ENCODE results near the gene CLIC5. TPM values are rescaled to one million over a fixed set of nuclear protein-coding genes. Genes with fewer than 3 reads are reported as not detected.

The CLIC5 gene
- total and polyA plus RNA-seq, 12 donors = 28.1 to 372 (median 301) TPM

DNA sequence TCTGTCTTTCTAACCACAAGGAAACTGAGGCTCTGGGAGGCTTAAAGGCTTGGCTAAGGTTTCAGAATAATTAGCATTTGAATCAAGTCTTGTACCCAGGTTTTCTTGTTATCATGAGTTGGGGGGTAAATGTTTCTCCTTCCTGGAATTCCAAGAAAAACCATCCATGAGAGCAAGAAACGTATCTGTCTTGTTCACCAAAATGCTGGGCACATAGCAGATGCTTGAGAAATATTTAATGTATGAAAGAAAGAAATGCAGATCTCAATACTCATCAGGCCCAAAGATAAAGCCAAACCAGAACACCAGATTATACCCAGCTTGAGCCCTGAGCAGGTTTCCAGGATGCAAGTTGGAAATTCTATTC lies 164.6 kb downstream of the CLIC5 start:
- Histone ChIP-seq H3K36me3 (no peaks in the 10 kb centered on the region), H3K9me3 (no peaks in the 10 kb centered on the region), H3K4me1 (peaks cover 0 to 3% (median 0%) of the 10 kb centered on the region in 9 donors), H3K27ac (no peak overlapping the region), H3K4me3 (no peak overlapping the region), H3K27me3 (no peaks in the 10 kb centered on the region)
- intact Hi-C loops (cut with DNase I) = no loop called here
- TF ChIP-seq, protein P1, sequence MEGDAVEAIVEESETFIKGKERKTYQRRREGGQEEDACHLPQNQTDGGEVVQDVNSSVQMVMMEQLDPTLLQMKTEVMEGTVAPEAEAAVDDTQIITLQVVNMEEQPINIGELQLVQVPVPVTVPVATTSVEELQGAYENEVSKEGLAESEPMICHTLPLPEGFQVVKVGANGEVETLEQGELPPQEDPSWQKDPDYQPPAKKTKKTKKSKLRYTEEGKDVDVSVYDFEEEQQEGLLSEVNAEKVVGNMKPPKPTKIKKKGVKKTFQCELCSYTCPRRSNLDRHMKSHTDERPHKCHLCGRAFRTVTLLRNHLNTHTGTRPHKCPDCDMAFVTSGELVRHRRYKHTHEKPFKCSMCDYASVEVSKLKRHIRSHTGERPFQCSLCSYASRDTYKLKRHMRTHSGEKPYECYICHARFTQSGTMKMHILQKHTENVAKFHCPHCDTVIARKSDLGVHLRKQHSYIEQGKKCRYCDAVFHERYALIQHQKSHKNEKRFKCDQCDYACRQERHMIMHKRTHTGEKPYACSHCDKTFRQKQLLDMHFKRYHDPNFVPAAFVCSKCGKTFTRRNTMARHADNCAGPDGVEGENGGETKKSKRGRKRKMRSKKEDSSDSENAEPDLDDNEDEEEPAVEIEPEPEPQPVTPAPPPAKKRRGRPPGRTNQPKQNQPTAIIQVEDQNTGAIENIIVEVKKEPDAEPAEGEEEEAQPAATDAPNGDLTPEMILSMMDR (IDR thresholded peaks at IDR 0.05) = no peak
- DNase-seq = no peak
- WGBS, 2 donors = 73 to 76% methylated on average over 1 of the region's 1 CpG
- no peak for ATAC-seq

DNA sequence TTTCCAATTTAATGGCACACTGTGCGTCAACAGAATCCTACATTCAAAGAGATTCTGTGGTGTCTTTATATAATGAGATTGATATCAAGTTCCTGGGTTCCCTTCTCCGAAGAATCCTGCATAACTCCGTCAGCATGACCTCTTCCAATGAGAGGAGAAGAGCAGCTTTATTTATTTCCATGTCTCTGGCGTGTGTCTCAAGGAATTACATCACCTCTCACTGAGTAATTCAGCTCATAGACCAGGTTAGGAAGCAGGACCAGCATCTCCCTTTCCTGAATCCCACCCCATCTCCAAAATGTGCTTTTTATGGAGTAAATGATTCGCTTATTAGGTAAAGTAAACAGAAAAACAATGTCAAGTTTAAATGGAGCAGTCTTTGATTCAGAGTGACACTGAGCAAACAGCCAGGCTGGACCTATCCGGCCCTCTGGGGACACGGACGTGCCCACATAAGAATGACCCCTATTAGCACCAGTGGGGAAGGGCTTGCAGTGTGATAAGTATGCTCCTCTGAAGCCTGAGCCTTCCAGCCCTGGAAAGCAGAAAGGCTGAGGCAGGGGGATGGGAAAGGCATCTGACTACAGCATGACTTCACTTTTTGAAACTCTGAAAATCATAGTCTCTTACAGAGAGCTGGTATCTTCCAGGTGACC lies 165.2 kb downstream of the CLIC5 start:
- TF ChIP-seq, protein P1 (IDR thresholded peaks at IDR 0.05) = no peak
- 61 to 70% methylated on average over 8 of the region's 8 CpGs for WGBS, 2 donors
- Histone ChIP-seq H3K36me3 (no peaks in the 10 kb centered on the region), H3K27me3 (no peaks in the 10 kb centered on the region), H3K27ac (no peak overlapping the region), H3K4me1 (no peaks in the 10 kb centered on the region), H3K4me3 (no peak overlapping the region), H3K9me3 (no peaks in the 10 kb centered on the region)
- ATAC-seq = no peak
- intact Hi-C loops (cut with DNase I) = no loop called here
- no peak for DNase-seq

DNA sequence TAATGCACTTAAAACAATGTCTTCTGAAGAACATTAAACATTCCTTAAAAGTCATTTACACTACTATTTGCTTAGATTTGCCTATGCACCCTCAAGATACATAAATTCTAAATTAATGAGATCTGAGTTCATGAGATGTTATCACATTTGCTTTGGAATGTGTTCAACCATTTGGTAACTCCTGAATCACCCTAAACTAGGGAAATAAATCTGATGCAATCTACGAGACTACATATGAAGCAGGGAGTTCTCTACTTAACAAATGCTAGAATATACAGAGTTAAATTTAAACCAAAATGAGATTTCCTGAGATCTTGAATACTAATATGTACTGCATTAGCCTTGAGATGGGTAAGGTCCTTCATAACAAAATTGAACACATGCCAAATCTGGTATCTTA lies 170.1 kb downstream of the CLIC5 start:
- no peak for DNase-seq
- Histone ChIP-seq H3K27ac (no peak overlapping the region), H3K9me3 (no peaks in the 10 kb centered on the region), H3K36me3 (no peaks in the 10 kb centered on the region), H3K27me3 (no peaks in the 10 kb centered on the region), H3K4me3 (no peak overlapping the region), H3K4me1 (peaks cover 0 to 6% (median 0%) of the 10 kb centered on the region in 9 donors)
- TF ChIP-seq, protein P1 (IDR thresholded peaks at IDR 0.05) = no peak
- 73 to 86% methylated on average over 1 of the region's 1 CpG for WGBS, 2 donors
- intact Hi-C loops (cut with DNase I) = no loop called here
- ATAC-seq = no peak

DNA sequence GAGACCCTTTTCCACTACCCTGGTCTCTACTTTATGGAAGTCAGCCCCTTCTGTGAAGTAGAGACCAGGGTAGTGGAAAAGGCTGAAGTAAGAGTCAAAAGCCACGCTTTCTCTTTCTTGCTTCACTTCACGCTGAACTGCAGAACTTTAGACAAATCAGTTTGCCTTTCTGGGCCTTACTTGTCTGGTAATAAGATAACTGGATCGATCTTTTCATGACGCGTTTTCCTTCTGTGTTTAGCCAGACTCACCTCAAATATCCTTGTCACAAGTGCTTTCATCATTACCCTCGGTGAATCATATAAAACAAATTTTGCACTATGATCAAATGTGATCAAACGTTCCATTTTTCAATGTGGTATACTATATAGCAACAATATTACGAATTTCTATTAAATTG lies 170.7 kb downstream of the CLIC5 start:
- DNase-seq (no peak), ATAC-seq (no peak)
- WGBS, 2 donors = 90 to 97% methylated on average over 8 of the region's 8 CpGs
- H3K27ac ChIP-seq = no peak overlapping the region
- intact Hi-C loops (cut with DNase I) = no loop called here
- H3K27me3 ChIP-seq = no peaks in the 10 kb centered on the region
- H3K4me1 ChIP-seq = peaks cover 0 to 6% (median 0%) of the 10 kb centered on the region in 9 donors
- H3K36me3 ChIP-seq = no peaks in the 10 kb centered on the region
- H3K9me3 ChIP-seq = no peaks in the 10 kb centered on the region
- no peak overlapping the region for H3K4me3 ChIP-seq
- TF ChIP-seq, protein P1 (IDR thresholded peaks at IDR 0.05) = no peak

Measured in heart right ventricle (tissue), 16 donors.